ENCODE measurements around the gene CTDSP1. TPM values are rescaled to one million over a fixed set of nuclear protein-coding genes. Genes with fewer than 3 reads are reported as not detected.

The CTDSP1 gene
- total and polyA plus RNA-seq, 2 donors (not counting 1 experiment from before 2014, with no cell fraction given) = 99.8 to 207 TPM

DNA sequence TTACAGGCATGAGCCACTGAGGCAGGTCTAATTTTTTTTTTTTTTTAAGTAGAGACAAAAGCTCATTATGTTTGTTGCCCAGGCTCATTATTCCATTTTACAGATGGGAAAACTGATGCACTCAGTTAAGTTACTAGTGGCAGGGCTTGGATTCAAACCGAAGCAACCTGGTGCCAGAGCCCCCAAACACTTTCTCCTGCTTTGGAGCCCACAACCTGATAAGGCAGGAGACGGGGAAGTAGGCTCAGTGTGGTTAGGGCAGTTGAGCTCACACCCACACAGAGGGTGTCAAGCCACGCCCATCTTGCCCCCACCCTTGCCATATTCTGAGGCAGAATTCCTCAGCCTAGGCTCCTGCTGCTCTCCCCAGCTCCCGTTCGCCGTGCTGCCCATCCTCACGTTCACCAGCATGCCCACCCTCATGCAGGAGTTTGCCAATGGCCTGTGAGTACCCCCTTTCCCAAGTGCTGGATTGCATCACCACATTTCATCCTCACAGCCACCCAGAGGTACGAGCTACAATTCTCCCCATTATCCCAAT, 5.8 kb upstream of the CTDSP1 start:
- Histone ChIP-seq H2AFZ (ENCODE audit: insufficient read depth, low read depth, low read length, poor library complexity, severe bottlenecking) (no peak overlapping the region), H3K36me3 (replicated peaks in 1 of 2; ENCODE audit: control extremely low read depth in 1 of 2, control insufficient read depth in 1 of 2, extremely low read depth in 1 of 2, insufficient read depth in 2 of 2, low read length in 1 of 2) (no peaks in the 10 kb centered on the region), H3K4me1 (ENCODE audit: control insufficient read depth in 2 of 2, insufficient read depth in 2 of 2, low read length in 2 of 2) (peaks cover 30 to 52% of the 10 kb centered on the region in 2 donors), H3K27me3 (replicated peaks in 1 of 4; ENCODE audit: control extremely low read depth in 1 of 4, control insufficient read depth in 3 of 4, insufficient read depth in 4 of 4, low read length in 3 of 4) (no peaks in the 10 kb centered on the region), H3K79me2 (ENCODE audit: control insufficient read depth, insufficient read depth, low read length) (no peaks in the 10 kb centered on the region), H4K20me1 (ENCODE audit: control insufficient read depth, insufficient read depth, low read length, poor library complexity, severe bottlenecking) (no peaks in the 10 kb centered on the region), H3K9me3 (ENCODE audit: control extremely low read depth in 1 of 3, control insufficient read depth in 2 of 3, insufficient read depth in 1 of 3, low read length in 2 of 3) (peaks cover 0 to 19% (median 0%) of the 10 kb centered on the region in 3 donors), H3K4me3 (ENCODE audit: control extremely low read depth in 1 of 5, extremely low read depth in 1 of 5, insufficient read depth in 1 of 5, low read depth in 2 of 5, low read length in 4 of 5) (no peak overlapping the region), H3K27ac (ENCODE audit: low read length in 2 of 2) (no peak overlapping the region), H3K9ac (ENCODE audit: low read length) (no peak overlapping the region), H3K4me2 (replicated peaks; ENCODE audit: low read depth, low read length, poor library complexity, severe bottlenecking) (no peak overlapping the region)
- 64% methylated on average over 6 of the region's 8 CpGs for WGBS (ENCODE audit: insufficient coverage)
- no peak overlapping the region for H3K27ac Mint-ChIP-seq
- POLR2A ChIA-PET = interaction anchor here (0.6 kb wide), 3 partner anchors 72 to 290 kb away, joined by 3 to 5 read pairs (median 4); no protein-coding TSS in a partner anchor
- no peaks in the 10 kb centered on the region for H3K9me3 Mint-ChIP-seq (ENCODE audit: insufficient read depth)
- peaks cover 44% of the 10 kb centered on the region for H3K4me1 Mint-ChIP-seq
- DNase-seq (peak; percentile 31), ATAC-seq (ENCODE audit: low read depth) (no peak)
- no peak for TF ChIP-seq EZH2 (IDR thresholded peaks at IDR 0.05; ENCODE audit: borderline replicate concordance, insufficient read depth, low read depth, low read length, poor library complexity, severe bottlenecking)
- TF ChIP-seq, protein P1, sequence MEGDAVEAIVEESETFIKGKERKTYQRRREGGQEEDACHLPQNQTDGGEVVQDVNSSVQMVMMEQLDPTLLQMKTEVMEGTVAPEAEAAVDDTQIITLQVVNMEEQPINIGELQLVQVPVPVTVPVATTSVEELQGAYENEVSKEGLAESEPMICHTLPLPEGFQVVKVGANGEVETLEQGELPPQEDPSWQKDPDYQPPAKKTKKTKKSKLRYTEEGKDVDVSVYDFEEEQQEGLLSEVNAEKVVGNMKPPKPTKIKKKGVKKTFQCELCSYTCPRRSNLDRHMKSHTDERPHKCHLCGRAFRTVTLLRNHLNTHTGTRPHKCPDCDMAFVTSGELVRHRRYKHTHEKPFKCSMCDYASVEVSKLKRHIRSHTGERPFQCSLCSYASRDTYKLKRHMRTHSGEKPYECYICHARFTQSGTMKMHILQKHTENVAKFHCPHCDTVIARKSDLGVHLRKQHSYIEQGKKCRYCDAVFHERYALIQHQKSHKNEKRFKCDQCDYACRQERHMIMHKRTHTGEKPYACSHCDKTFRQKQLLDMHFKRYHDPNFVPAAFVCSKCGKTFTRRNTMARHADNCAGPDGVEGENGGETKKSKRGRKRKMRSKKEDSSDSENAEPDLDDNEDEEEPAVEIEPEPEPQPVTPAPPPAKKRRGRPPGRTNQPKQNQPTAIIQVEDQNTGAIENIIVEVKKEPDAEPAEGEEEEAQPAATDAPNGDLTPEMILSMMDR (IDR thresholded peaks at IDR 0.05) = no peak
- no peaks in the 10 kb centered on the region for H3K27me3 Mint-ChIP-seq
- CTCF ChIA-PET = interaction anchor here (0.7 to 6.8 kb wide), 14 partner anchors 8 to 265 kb away, joined by 3 to 77 read pairs (median 6); partner anchors contain the start of genes AAMP, BCS1L, CATIP and PNKD
- intact Hi-C loops (cut with micrococcal nuclease) = loop anchor here (2.0 kb wide), 1 partner anchor 71 kb away; no protein-coding TSS in a partner anchor
- H3K4me3 Mint-ChIP-seq = peak overlapping the region; percentile 10

All from B cell (primary cell).